ENCODE data around the gene RNASEL.

RNASEL gene

GRCh38 chr1:182588500-182589396, at the start of gene RNASEL:
RNASEL (minus strand) TSS chr1:182589256; CDS start chr1:182586806, 2,450 bp downstream.
- no peak for TF ChIP-seq CTCF (IDR thresholded peaks at IDR 0.05; ENCODE audit: control extremely low read depth, extremely low read depth, low read depth, missing control alignments)
- peak; percentile 54 for DNase-seq (ENCODE audit: extremely low spot score)
- ChIA-PET CTCF (interaction anchor here (0.8 to 41.1 kb wide), 14 partner anchors 8 to 730 kb away, joined by 3 to 1252 read pairs (median 4); partner anchors contain the start of genes GLUL and NPL), POLR2A (interaction anchor here (0.7 to 1.2 kb wide), 2 partner anchors 15 to 16 kb away, joined by 4 to 5 read pairs; no protein-coding TSS in a partner anchor)

- POLR2A ChIA-PET = no interaction called here
- no peak for DNase-seq (ENCODE audit: extremely low spot score)
- no peak for TF ChIP-seq CTCF (IDR thresholded peaks at IDR 0.05; ENCODE audit: control extremely low read depth, extremely low read depth, low read depth, missing control alignments)
- CTCF ChIA-PET = interaction anchor here (0.9 to 2.6 kb wide), 5 partner anchors 8 to 145 kb away, joined by 3 to 14 read pairs (median 3); no protein-coding TSS in a partner anchor
Measured at GRCh38 chr1:182637769-182638168, 48.7 kb upstream of the RNASEL start.

- CTCF ChIA-PET = interaction anchor here (0.9 to 2.6 kb wide), 5 partner anchors 12 to 147 kb away, joined by 3 to 14 read pairs (median 4); no protein-coding TSS in a partner anchor
- POLR2A ChIA-PET = no interaction called here
Measured at GRCh38 chr1:182635871-182636270, 46.8 kb upstream of the RNASEL start.

GRCh38 chr1:182634306-182635072, 45.4 kb upstream of the RNASEL start:
- CTCF ChIA-PET = interaction anchor here (0.7 to 2.2 kb wide), 3 partner anchors 19 to 152 kb away, joined by 3 to 6 read pairs (median 4); no protein-coding TSS in a partner anchor
- POLR2A ChIA-PET = no interaction called here
- DNase-seq (ENCODE audit: extremely low spot score) = no peak
- no peak for TF ChIP-seq CTCF (IDR thresholded peaks at IDR 0.05; ENCODE audit: control extremely low read depth, extremely low read depth, low read depth, missing control alignments)

More at GRCh38 chr1:182635871-182636270, 46.8 kb upstream of the RNASEL start:
- TF ChIP-seq CTCF (IDR thresholded peaks at IDR 0.05; ENCODE audit: control extremely low read depth, extremely low read depth, low read depth, missing control alignments) = no peak
- DNase-seq (ENCODE audit: extremely low spot score) = no peak

- DNase-seq (ENCODE audit: extremely low spot score) = no peak
- no peak for TF ChIP-seq CTCF (IDR thresholded peaks at IDR 0.05; ENCODE audit: control extremely low read depth, extremely low read depth, low read depth, missing control alignments)
- CTCF ChIA-PET = interaction anchor here (0.7 to 2.2 kb wide), 4 partner anchors 14 to 152 kb away, joined by 3 to 6 read pairs (median 4); no protein-coding TSS in a partner anchor
- POLR2A ChIA-PET = no interaction called here
Measured at GRCh38 chr1:182633657-182634281, 44.7 kb upstream of the RNASEL start.

Measured in GM10248 (cell line).